H1 (cell line): ENCODE data around the gene COL8A1. TPM values are rescaled to one million over a fixed set of nuclear protein-coding genes. Genes with fewer than 3 reads are reported as not detected.

Experiments
- CHD7 ChIP-seq: fragments of 300-600 bp; sonication (generic); IDR thresholded peaks from 2 replicates; pipeline ENCODE4 v1.7.1; 2012; ENCODE audit warnings: low read length, moderate library complexity, mild to moderate bottlenecking, inconsistent platforms; ENCODE audit not compliant: insufficient replicate concordance
- NANOG ChIP-seq: IDR thresholded peaks from 2 replicates; pipeline ENCODE4 v1.6.1; 2011; ENCODE audit warnings: low read length, low read depth, mild to moderate bottlenecking, inconsistent platforms; ENCODE audit not compliant: insufficient read depth, poor library complexity, severe bottlenecking
- SP4 ChIP-seq: IDR thresholded peaks from 2 replicates; pipeline ENCODE4 v1.6.1; 2012; ENCODE audit warnings: low read length, inconsistent platforms
- polyA plus RNA-seq, 7 experiments: library from polyadenylated mRNA; depleted of rRNA in 3 of 7; stranded (reverse) in 5 of 7; unstranded in 2 of 7; fragments of >200 nt in 5 of 7; fragments of 200-250 nt in 2 of 7; gene quantifications; 1 replicate in 5 of 7; 2 replicates in 1 of 7; 4 replicates in 1 of 7; pipeline versions ENCODE4 v1.2.1 to v1.2.3, GENCODE V29; 2011 to 2013; ENCODE audit warnings: missing spikeins in 2 of 7, mixed read lengths in 2 of 7
- total RNA-seq: library from RNA; stranded (reverse); fragmentation: NEBNext Ultra II Directional; extraction: Animal tissue kit (Norgen Biotek cat#: 25700); gene quantifications from 2 replicates; pipeline ENCODE4 v1.2.1, GENCODE V29; 2021

COL8A1 gene
- total and polyA plus RNA-seq, 2 of the 8 experiments (the other 6 are each of a cell fraction or from before 2014, with no cell fraction given), result 0.21 to 1.2 TPM

GRCh38 chr3:99780749-99781148, 142.4 kb downstream of the COL8A1 start (continued):
- TF ChIP-seq CHD7, result no peak
- TF ChIP-seq NANOG, result no peak
- TF ChIP-seq SP4, result no peak
